Measurements from ENCODE around the gene ANAPC16.

DNA sequence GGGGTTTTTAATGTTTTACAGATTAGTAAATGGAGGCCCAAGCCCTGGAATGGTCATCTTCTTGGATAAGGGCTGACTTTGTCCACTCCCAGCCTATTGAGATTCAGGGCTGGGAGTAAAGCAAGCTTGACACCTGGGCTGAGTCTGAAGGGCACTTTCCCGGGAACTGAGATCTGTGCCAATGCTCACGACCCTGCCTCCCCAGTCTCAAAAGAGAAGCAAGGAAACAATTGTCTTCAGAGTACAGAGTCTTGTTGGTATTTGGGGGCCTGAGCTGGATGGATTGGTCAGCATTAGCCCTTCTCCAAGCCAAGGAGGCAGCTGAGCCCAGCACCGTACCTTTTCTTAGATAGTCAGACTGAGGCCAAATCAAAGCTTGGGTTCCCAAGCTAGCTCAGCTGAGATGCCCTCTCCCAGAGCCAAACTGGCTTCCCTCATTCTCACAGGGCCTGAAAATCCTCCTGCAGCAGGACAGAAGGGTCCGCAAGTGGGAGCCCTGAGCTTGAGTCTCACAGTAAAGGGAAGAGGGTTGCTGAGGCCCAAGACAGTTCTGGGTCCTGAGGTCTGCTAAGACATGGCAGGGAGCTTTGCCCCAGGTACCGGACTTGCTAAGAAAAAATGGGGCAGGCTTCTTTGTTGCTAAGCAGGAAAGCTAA lies 61.7 kb downstream of the ANAPC16 start:
- TF ChIP-seq, protein P1, sequence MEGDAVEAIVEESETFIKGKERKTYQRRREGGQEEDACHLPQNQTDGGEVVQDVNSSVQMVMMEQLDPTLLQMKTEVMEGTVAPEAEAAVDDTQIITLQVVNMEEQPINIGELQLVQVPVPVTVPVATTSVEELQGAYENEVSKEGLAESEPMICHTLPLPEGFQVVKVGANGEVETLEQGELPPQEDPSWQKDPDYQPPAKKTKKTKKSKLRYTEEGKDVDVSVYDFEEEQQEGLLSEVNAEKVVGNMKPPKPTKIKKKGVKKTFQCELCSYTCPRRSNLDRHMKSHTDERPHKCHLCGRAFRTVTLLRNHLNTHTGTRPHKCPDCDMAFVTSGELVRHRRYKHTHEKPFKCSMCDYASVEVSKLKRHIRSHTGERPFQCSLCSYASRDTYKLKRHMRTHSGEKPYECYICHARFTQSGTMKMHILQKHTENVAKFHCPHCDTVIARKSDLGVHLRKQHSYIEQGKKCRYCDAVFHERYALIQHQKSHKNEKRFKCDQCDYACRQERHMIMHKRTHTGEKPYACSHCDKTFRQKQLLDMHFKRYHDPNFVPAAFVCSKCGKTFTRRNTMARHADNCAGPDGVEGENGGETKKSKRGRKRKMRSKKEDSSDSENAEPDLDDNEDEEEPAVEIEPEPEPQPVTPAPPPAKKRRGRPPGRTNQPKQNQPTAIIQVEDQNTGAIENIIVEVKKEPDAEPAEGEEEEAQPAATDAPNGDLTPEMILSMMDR (IDR thresholded peaks at IDR 0.05; ENCODE audit: borderline replicate concordance, extremely low read depth, low read length, poor library complexity, severe bottlenecking) = no peak
- TF ChIP-seq EZH2 (IDR thresholded peaks at IDR 0.05; ENCODE audit: borderline replicate concordance, low read depth, low read length, severe bottlenecking) = no peak

All from DND-41 (cell line).